GM18511 (cell line): ENCODE results near the gene IQCM.

ENCODE experiments used
- ATAC-seq: cut with Tn5 transposase; IDR thresholded peaks from one replicate; pipeline ENCODE4 v1.9.1; 2021; ENCODE audit warnings: mild to moderate bottlenecking, moderate library complexity; ENCODE audit not compliant: unreplicated experiment

The IQCM gene

DNA sequence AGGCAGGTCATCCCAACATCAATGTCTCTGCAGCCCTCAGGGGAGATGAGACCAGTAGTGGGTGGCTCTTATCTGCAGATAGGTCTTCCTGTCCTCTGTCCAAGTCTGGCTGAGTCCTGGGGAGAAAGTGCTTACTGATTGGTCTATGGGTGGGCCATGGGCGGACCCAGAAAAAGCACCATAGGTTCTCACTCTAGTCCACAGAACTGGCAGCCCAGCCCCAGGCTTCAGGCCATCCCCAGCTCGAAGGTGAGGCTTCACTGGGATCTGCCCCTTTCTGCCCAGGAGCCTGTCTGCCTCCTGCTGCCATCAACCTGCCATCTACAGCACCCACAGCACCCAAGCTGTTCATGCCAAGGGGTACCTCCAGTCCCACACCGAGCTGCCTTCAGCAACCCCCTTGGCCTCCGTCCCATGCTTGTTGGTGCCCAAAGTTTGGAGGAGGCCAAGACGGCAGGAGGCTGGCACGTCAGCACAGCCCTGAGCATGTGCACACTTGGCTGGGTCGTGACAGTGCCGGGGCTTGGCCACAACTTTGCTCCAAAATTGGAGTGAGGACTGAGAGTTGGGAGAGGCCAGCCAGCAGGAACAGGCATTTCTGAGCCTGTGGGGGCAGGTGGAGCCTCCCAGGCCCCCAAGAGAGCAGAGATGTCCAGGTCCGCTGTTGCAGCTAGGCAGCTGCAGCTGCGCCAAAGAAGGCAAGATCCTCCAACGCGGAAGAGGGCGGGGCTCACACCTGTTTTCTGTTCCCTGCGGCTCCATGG lies 99.6 kb downstream of the IQCM start:
- no peak for ATAC-seq

DNA sequence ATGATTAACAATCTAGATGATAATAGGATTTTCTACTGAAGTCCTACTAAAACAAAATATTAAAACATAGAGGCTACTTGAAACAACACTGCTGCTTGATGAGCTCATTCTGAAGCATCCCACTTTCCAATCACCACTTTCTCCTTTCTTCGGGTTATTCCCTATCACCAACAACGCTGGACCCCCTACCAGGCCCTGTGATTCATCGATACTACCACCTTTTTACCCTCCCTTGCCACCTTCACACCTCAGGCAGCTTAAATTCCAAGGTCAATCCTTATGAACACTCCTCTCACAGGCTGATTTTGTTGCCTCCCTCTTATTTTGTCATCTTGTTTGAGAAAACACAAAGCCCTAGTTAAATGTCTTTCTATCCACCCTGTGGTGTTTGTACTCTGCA lies 102.6 kb downstream of the IQCM start:
- no peak for ATAC-seq

DNA sequence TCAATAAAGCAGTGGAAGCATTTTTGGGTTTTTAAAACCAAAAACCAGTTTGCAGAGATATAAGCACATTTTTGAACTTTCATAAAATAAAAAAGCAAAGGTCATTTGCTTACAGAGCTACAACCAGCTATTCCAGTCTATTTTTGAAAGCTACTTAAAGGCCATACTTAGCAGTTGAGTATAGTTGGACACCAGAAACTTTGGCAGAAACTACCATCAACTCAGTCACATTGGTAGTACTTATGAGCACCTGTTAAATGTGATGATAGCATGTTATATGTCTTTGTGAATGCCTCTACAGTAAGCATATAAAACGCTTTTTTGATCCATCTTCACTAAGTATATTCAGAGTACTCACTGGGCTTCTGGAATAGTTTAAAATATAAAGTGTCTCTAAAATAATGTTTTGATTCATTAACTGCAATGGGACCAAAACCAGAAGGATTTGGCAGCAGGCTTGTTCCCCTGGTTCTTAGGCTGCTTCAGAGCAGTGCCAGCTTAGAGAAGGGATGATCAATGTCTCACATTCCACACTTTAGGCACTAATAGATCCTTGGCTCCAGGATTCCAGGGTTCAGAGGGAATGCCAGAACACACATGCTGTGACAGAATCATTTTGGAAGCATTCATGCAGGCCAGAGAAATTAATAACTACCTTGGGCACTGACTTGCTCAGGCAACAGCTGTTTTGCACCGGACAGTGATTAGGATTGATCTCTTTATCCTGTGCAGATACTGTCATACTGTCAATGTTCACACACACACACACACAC lies 103.9 kb downstream of the IQCM start:
- no peak for ATAC-seq

DNA sequence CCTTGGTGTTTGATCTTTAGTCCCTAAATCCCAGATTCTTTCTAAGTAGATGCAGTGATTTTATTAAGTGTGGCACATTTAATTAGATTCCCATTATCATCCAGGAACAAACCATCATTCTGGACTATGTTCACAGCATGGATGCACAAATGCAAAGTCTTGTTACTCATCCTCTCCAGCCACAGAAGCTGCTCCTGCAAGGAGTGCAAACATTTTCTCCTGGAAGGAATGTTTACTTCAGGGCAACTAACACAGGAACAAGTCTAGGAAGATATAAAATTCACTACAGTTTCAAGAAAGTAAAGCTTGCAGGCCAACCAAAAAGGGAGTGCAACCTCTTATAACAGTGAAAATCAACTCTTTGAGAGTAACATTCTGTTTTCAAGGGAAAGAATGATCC lies 106.0 kb downstream of the IQCM start:
- ATAC-seq, result no peak

GRCh38 chr4:149708513-149709130 lies 107.0 kb downstream of the IQCM start:
- ATAC-seq, result no peak

GRCh38 chr4:149707862-149708261 lies 107.8 kb downstream of the IQCM start:
- ATAC-seq, result no peak

- no peak for ATAC-seq
Measured at GRCh38 chr4:149706942-149707341, 108.7 kb downstream of the IQCM start.

GRCh38 chr4:149702414-149703293 lies 113.0 kb downstream of the IQCM start:
- ATAC-seq, result no peak

DNA sequence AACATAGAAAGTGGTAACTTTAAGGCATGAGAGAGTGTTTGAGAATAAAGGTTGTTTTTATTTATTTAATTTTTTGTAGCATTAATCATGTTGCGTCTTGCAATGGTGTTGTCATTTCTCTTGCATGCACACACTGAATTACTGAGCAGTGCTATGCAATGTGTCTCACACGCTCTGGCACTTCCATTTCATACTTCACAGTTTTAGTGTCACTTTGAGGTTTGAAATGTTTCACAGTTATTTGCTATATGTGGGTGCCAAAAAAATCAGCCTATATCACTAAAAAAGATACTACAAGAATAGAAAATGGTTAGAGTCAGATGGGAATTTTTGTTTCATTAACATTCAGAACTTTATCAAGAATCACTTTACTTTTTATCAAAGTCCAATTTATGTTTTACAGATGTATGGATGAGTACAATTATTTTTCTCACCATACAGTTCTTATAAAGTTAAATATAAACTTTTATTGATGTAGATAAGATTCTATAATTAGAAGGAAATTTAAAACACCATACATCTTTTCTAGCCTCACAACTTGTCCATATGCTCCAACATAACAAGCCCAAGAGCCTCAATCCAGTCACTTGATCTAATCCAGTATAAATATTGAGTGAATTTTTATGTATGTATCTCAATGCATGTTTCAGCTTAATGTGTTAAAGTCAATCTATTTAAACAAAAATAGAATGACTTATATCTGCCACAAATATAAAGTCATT lies 114.0 kb downstream of the IQCM start:
- no peak for ATAC-seq

DNA sequence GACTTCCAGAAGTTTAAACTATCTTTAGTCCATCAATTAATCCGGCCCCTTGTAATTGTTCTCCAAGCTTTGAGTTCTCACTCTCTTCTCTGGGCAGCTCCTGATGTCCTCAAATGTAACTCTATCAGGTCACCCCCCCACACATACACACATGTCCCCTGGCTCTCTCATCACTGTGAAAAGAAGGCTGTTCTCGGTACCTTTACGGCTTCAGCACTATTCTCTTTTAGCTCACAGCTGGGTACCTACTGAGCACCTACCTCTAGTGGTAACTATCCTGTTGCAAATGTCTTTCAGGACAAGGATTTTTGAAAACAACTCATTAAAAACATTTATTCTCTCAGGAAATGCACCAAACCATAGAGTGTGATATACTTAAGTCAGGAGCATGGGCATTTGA lies 115.4 kb downstream of the IQCM start:
- ATAC-seq, result no peak

GRCh38 chr4:149699642-149700041 lies 116.0 kb downstream of the IQCM start:
- no peak for ATAC-seq

GRCh38 chr4:149690726-149691125 lies 124.9 kb downstream of the IQCM start:
- ATAC-seq, result no peak

DNA sequence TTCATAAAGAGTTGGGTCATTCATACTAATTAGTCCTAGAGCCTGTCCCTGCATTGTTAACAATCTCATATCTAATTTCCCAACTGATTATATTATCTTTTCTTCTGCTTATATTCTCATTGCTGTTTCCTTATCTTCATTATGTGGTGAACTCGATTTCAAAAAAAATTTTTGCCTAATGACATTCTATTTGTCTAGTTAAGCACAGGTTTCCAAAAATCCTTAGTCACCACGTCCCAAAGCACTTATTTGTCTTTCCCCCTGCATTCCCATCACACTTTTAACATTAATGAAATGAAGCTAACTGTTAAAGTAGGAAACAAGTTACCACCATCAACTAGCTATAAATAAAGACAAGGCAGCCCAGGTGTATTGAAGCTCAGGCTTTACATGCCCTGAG lies 131.1 kb downstream of the IQCM start:
- no peak for ATAC-seq

DNA sequence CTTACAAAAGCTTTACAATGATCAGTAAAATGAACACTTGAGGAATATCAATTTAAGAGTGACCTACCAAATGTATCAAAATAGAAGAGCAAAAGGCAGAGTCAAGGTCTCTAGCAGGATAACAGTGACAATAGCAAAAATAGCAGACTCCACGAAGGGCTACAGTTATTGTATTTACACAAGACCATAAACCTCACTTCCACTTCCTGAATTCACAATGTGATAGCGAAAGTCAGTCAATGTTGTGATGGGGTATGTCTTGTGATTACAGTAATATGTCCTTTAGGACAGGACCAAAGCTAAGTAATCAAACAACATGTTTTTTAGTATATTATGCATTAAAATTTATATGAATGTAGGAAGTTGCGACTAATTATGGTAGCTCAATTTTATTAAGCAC lies 139.6 kb downstream of the IQCM start:
- peak; percentile 93 for ATAC-seq

DNA sequence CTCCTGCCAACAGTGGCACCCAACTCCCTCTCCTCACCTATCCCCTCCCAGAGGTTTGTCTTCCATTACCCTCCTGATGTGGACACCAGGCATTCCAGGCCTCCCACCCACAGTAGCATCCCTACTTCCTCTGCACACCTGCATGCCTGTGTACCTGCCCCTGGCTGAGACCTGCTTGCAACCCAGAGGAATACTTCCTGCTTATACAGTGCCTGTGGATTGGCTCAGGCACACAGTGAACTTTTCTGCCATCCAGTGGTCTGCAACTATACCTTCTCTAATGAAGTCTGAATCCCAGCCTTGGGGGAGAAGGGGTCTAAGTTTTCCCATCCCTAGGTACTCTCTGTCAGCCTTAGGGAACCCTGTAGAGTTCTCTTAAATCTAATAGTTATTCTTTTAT lies 169.9 kb downstream of the IQCM start:
- no peak for ATAC-seq

DNA sequence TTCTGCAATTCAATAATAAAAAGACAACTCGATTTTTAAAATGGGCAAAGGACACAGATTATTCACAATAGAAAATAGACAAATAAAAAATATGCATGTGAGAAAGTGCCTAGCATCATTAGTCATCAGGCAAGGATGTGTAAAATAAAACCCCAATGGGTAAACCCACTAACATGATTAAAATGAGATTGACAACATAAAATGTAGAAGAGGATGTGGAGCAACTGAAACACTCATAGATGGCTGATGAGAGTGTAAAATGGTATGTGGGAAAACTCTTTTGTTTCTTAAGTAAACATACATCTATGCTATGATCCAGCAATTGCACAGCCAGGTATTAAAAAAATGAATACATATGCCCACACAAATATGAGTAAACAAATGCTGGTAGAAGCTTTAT lies 177.6 kb downstream of the IQCM start:
- no peak for ATAC-seq

- ATAC-seq, result no peak
Measured at GRCh38 chr4:149634368-149634767, 181.3 kb downstream of the IQCM start.

DNA sequence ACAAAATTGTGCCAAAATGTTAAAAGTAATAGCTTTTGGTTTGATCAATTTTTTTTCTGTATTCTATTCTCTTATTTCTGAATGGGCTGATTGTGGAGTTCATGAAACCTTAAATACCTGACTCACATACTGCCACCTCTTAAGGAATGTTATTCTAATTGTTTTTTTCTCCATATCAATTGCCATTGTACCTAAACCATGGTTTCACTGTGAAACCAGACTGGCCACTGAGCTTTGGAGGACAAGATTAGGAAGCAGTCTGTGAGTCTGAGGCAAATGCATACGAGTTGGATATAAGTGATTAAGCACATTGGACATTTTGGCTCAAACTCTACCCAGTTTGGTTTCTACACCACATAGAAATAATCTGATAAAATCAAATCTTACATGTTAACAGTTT lies 184.0 kb downstream of the IQCM start:
- no peak for ATAC-seq

GRCh38 chr4:149630064-149630463 lies 185.6 kb downstream of the IQCM start:
- no peak for ATAC-seq

GRCh38 chr4:149605601-149606378 lies 209.9 kb downstream of the IQCM start:
- no peak for ATAC-seq
